ENCODE measurements around the gene NDUFS1.
"Not testable (repeated sequence)": the region's sequence is repeated elsewhere in the genome, so short reads cannot be mapped to it uniquely, and the experiment has no call there.

NDUFS1 gene

GRCh38 chr2:206159346-206160124 is at the start of gene NDUFS1, which contains the start of gene EEF1B2:
Gene NDUFS1 (minus strand): TSS chr2:206159444. CDS start chr2:206153678, 5,766 bp downstream.
Gene EEF1B2 (plus strand): TSS chr2:206159895. CDS start chr2:206159980, 85 bp downstream.
- peaks cover 47% of the 10 kb centered on the region for H3K36me3 ChIP-seq (ENCODE audit: control insufficient read depth, insufficient read depth, low read length)

GRCh38 chr2:206208900-206209299 is 49.7 kb upstream of the NDUFS1 start:
- Histone ChIP-seq H3K9me3 (ENCODE audit: control insufficient read depth, insufficient read depth, low read length) (no peaks in the 10 kb centered on the region), H3K9ac (ENCODE audit: low read depth, low read length) (no peak overlapping the region), H3K27ac (ENCODE audit: low read depth, low read length) (no peak overlapping the region)

More at GRCh38 chr2:206159346-206160124, at the start of gene NDUFS1, which contains the start of gene EEF1B2:
- H3K27me3 ChIP-seq (ENCODE audit: control insufficient read depth, insufficient read depth, low read length): no peaks in the 10 kb centered on the region
- peak within 1 kb of the TSS; percentile 89 for H3K4me3 ChIP-seq (ENCODE audit: low read depth, low read length)
- peak within 1 kb of the TSS; percentile 95 for H3K9ac ChIP-seq (ENCODE audit: low read depth, low read length)
- no peaks in the 10 kb centered on the region for H3K9me3 ChIP-seq (ENCODE audit: control insufficient read depth, insufficient read depth, low read length)
- peaks cover 6% of the 10 kb centered on the region for H3K4me1 ChIP-seq (ENCODE audit: control insufficient read depth, insufficient read depth, low read length)
- peak within 1 kb of the TSS; percentile 96 for H3K27ac ChIP-seq (ENCODE audit: low read depth, low read length)

GRCh38 chr2:206207316-206207715 is 48.1 kb upstream of the NDUFS1 start:
- H3K27me3 ChIP-seq (ENCODE audit: control insufficient read depth, insufficient read depth, low read length); H3K36me3 ChIP-seq (ENCODE audit: control insufficient read depth, insufficient read depth, low read length); H3K4me3 ChIP-seq (ENCODE audit: low read depth, low read length); H3K9ac ChIP-seq (ENCODE audit: low read depth, low read length); H3K9me3 ChIP-seq (ENCODE audit: control insufficient read depth, insufficient read depth, low read length); H3K27ac ChIP-seq (ENCODE audit: low read depth, low read length): not testable (repeated sequence)
- H3K4me1 ChIP-seq (ENCODE audit: control insufficient read depth, insufficient read depth, low read length): peaks cover 15% of the 10 kb centered on the region

More at GRCh38 chr2:206208900-206209299, 49.7 kb upstream of the NDUFS1 start:
- no peaks in the 10 kb centered on the region for H3K36me3 ChIP-seq (ENCODE audit: control insufficient read depth, insufficient read depth, low read length)
- peaks cover 30% of the 10 kb centered on the region for H3K4me1 ChIP-seq (ENCODE audit: control insufficient read depth, insufficient read depth, low read length)
- H3K4me3 ChIP-seq (ENCODE audit: low read depth, low read length): no peak overlapping the region
- no peaks in the 10 kb centered on the region for H3K27me3 ChIP-seq (ENCODE audit: control insufficient read depth, insufficient read depth, low read length)

- H3K4me1 ChIP-seq (ENCODE audit: control insufficient read depth, insufficient read depth, low read length): peaks cover 7% of the 10 kb centered on the region; the same call in 1 of the 2 replicates
- H3K27ac ChIP-seq (ENCODE audit: low read depth, low read length): no peak overlapping the region
- H3K9ac ChIP-seq (ENCODE audit: low read depth, low read length): no peak overlapping the region
- H3K4me3 ChIP-seq (ENCODE audit: low read depth, low read length): no peak overlapping the region
- H3K36me3 ChIP-seq (ENCODE audit: control insufficient read depth, insufficient read depth, low read length): no peaks in the 10 kb centered on the region
- no peaks in the 10 kb centered on the region for H3K27me3 ChIP-seq (ENCODE audit: control insufficient read depth, insufficient read depth, low read length)
- H3K9me3 ChIP-seq (ENCODE audit: control insufficient read depth, insufficient read depth, low read length): no peaks in the 10 kb centered on the region
Measured at GRCh38 chr2:206204710-206205109, 45.5 kb upstream of the NDUFS1 start.

GRCh38 chr2:206203331-206203730 is 44.1 kb upstream of the NDUFS1 start:
- no peaks in the 10 kb centered on the region for H3K36me3 ChIP-seq (ENCODE audit: control insufficient read depth, insufficient read depth, low read length)
- no peaks in the 10 kb centered on the region for H3K27me3 ChIP-seq (ENCODE audit: control insufficient read depth, insufficient read depth, low read length)
- no peak overlapping the region for H3K4me3 ChIP-seq (ENCODE audit: low read depth, low read length)
- no peaks in the 10 kb centered on the region for H3K9me3 ChIP-seq (ENCODE audit: control insufficient read depth, insufficient read depth, low read length)
- peaks cover 7% of the 10 kb centered on the region; the same call in 1 of the 2 replicates for H3K4me1 ChIP-seq (ENCODE audit: control insufficient read depth, insufficient read depth, low read length)
- no peak overlapping the region for H3K9ac ChIP-seq (ENCODE audit: low read depth, low read length)
- H3K27ac ChIP-seq (ENCODE audit: low read depth, low read length): no peak overlapping the region

- H3K4me1 ChIP-seq (ENCODE audit: control insufficient read depth, insufficient read depth, low read length): peaks cover 7% of the 10 kb centered on the region; the same call in 1 of the 2 replicates
- no peaks in the 10 kb centered on the region for H3K27me3 ChIP-seq (ENCODE audit: control insufficient read depth, insufficient read depth, low read length)
- no peaks in the 10 kb centered on the region for H3K9me3 ChIP-seq (ENCODE audit: control insufficient read depth, insufficient read depth, low read length)
- H3K27ac ChIP-seq (ENCODE audit: low read depth, low read length): no peak overlapping the region
- H3K9ac ChIP-seq (ENCODE audit: low read depth, low read length): no peak overlapping the region
- no peaks in the 10 kb centered on the region for H3K36me3 ChIP-seq (ENCODE audit: control insufficient read depth, insufficient read depth, low read length)
- no peak overlapping the region for H3K4me3 ChIP-seq (ENCODE audit: low read depth, low read length)
Measured at GRCh38 chr2:206202446-206202845, 43.2 kb upstream of the NDUFS1 start.

GRCh38 chr2:206201075-206201848 is 42.0 kb upstream of the NDUFS1 start:
- peaks cover 7% of the 10 kb centered on the region; the same call in 1 of the 2 replicates for H3K4me1 ChIP-seq (ENCODE audit: control insufficient read depth, insufficient read depth, low read length)

GRCh38 chr2:206198677-206199076 is 39.4 kb upstream of the NDUFS1 start:
- peaks cover 13% of the 10 kb centered on the region; the same call in 1 of the 2 replicates for H3K4me1 ChIP-seq (ENCODE audit: control insufficient read depth, insufficient read depth, low read length)
- no peak overlapping the region for H3K27ac ChIP-seq (ENCODE audit: low read depth, low read length)
- no peak overlapping the region for H3K9ac ChIP-seq (ENCODE audit: low read depth, low read length)
- no peaks in the 10 kb centered on the region for H3K36me3 ChIP-seq (ENCODE audit: control insufficient read depth, insufficient read depth, low read length)
- H3K9me3 ChIP-seq (ENCODE audit: control insufficient read depth, insufficient read depth, low read length): no peaks in the 10 kb centered on the region
- no peak overlapping the region for H3K4me3 ChIP-seq (ENCODE audit: low read depth, low read length)
- H3K27me3 ChIP-seq (ENCODE audit: control insufficient read depth, insufficient read depth, low read length): no peaks in the 10 kb centered on the region

More at GRCh38 chr2:206201075-206201848, 42.0 kb upstream of the NDUFS1 start:
- Histone ChIP-seq H3K4me3 (ENCODE audit: low read depth, low read length) (no peak overlapping the region), H3K27ac (ENCODE audit: low read depth, low read length) (no peak overlapping the region), H3K9me3 (ENCODE audit: control insufficient read depth, insufficient read depth, low read length) (no peaks in the 10 kb centered on the region), H3K36me3 (ENCODE audit: control insufficient read depth, insufficient read depth, low read length) (no peaks in the 10 kb centered on the region), H3K27me3 (ENCODE audit: control insufficient read depth, insufficient read depth, low read length) (no peaks in the 10 kb centered on the region), H3K9ac (ENCODE audit: low read depth, low read length) (no peak overlapping the region)

GRCh38 chr2:206193671-206194357 is 34.6 kb upstream of the NDUFS1 start:
- Histone ChIP-seq H3K9me3 (ENCODE audit: control insufficient read depth, insufficient read depth, low read length) (no peaks in the 10 kb centered on the region), H3K36me3 (ENCODE audit: control insufficient read depth, insufficient read depth, low read length) (no peaks in the 10 kb centered on the region), H3K9ac (ENCODE audit: low read depth, low read length) (no peak overlapping the region), H3K4me3 (ENCODE audit: low read depth, low read length) (no peak overlapping the region), H3K27me3 (ENCODE audit: control insufficient read depth, insufficient read depth, low read length) (no peaks in the 10 kb centered on the region), H3K4me1 (ENCODE audit: control insufficient read depth, insufficient read depth, low read length) (0 out of 2 replicates have a peak, but pooled peaks cover 5% of the 10 kb centered on the region), H3K27ac (ENCODE audit: low read depth, low read length) (no peak overlapping the region)

- H3K9ac ChIP-seq (ENCODE audit: low read depth, low read length): no peak overlapping the region
- no peaks in the 10 kb centered on the region for H3K27me3 ChIP-seq (ENCODE audit: control insufficient read depth, insufficient read depth, low read length)
- H3K4me1 ChIP-seq (ENCODE audit: control insufficient read depth, insufficient read depth, low read length): 0 out of 2 replicates have a peak, but pooled peaks cover 5% of the 10 kb centered on the region
- no peak overlapping the region for H3K4me3 ChIP-seq (ENCODE audit: low read depth, low read length)
- H3K9me3 ChIP-seq (ENCODE audit: control insufficient read depth, insufficient read depth, low read length): no peaks in the 10 kb centered on the region
- H3K36me3 ChIP-seq (ENCODE audit: control insufficient read depth, insufficient read depth, low read length): no peaks in the 10 kb centered on the region
- no peak overlapping the region for H3K27ac ChIP-seq (ENCODE audit: low read depth, low read length)
Measured at GRCh38 chr2:206192157-206192556, 32.9 kb upstream of the NDUFS1 start.
